HuH-7 (cell line): ENCODE results near the gene CHD9.
A peak's percentile ranks its signal among the peaks of the same experiment; 100 is the strongest.
"Not testable (repeated sequence)": the region's sequence is repeated elsewhere in the genome, so short reads cannot be mapped to it uniquely, and the experiment has no call there.

Experiments used
- DNase-seq: peaks from one replicate; pipeline ENCODE4 v3.0.0; 2011; ENCODE audit warnings: low spot score

The CHD9 gene

DNA sequence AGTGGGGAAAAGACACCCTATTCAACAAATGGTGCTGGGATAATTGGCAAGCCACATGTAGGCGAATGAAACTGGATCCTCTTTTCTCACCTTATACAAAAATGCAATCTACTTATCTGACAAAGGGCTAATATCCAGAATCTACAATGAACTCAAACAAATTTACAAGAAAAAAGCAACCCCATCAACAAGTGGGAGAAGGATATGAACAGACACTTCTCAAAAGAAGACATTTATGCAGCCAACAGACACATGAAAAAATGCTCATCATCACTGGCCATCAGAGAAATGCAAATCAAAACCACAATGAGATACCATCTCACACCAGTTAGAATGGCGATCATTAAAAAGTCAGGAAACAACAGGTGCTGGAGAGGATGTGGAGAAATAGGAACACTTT lies 223.7 kb downstream of the CHD9 start:
- DNase-seq: not testable (repeated sequence)

DNA sequence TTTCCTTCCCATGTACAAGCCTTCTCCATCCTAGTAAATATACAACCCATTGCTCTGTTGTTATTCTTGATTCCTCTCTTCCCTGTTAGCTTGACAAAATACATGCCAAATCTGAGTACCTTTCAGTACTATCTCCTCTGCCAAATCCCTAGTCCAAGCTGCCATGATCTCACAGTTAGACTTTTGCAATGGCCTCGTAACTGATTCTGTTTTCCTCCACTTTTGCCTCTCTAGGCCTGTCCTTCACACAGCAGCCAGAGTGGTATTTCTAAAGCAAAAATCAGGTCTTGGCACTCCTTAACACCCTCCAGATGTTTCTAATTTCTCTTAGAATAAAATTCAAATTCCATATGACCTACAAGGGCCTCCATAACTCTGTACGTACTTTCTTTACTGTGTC lies 226.5 kb downstream of the CHD9 start:
- DNase-seq: no peak

DNA sequence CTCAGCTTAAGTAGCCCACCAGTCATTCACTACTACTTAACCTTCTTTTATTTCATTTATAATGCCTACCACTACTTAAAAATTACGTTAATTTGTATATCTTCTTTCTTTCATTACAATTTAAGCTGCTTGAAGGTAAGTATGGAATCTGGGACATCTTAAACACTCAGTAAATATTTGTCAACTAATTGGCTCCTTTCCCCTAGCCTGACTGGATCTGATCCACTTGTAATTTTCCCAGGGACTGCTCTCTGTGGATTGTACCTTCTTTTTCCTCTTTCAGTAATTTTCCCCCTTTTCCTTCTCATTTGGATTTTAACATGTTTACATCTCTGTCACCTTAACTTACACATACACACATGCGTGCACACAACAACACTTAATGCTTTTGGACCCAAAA lies 227.1 kb downstream of the CHD9 start:
- DNase-seq: no peak

DNA sequence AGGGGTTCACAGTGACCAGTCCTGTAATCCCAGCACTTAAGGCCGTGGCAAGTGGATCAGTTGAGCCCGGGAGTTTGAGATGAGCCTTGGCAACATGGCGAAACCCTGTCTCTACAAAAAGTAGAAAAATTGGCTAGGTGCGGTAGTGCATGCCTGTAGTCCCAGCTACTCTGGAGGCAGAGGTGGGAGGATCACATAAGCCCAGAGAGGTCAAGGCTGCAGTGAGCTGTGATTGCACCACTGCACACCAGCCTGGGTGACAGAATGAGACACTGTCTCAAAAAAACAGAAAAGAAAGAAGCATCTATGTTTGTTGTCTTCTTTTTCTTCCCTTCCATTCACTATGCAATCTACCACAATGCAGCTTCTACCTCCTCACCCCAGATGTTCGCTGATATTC lies 227.5 kb downstream of the CHD9 start:
- DNase-seq: no peak

DNA sequence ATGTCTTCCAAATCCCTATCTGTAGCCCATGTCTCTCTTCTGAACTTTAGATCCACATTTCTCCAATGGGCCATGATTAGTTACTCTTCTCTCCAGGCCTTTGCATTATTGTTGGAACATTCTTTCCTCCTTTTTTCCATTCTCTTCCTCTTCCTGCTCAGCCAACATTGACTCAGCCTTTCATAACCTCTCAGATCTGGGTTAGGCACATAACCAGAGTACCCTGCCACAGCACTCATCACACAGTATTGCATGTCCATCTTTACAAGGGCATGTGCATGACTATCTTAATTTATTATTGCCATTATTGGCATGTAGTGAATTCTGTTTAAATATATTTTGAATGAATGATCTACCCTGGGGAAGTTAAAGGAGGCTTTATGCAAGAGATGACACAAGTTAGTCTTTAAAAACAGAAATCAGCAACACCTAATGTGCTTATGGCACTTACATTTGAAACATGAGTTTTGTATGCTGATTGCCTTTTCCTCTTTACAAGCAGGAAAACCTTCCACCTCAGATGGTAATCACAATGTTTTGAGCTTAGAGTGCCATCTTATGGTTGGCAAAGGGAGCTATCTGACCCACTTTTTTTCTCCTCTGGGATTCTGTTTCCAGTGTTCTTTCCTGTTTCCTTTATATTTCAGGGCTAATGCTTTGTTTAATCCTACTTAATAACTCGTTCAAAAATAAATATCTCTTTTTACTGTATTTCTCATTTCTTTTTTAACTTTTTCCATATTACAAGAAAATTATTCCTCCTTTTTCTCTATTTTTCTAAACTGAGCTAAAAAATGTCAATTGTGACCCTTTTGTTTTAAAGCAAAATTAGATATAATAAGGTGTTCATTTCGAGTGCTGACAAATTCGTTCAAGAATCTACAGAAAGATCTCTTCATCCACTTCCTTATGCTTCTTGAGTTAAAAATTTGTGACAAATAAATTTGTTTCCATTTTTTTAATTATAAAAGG lies 228.5 kb downstream of the CHD9 start:
- DNase-seq: peak; percentile 35

DNA sequence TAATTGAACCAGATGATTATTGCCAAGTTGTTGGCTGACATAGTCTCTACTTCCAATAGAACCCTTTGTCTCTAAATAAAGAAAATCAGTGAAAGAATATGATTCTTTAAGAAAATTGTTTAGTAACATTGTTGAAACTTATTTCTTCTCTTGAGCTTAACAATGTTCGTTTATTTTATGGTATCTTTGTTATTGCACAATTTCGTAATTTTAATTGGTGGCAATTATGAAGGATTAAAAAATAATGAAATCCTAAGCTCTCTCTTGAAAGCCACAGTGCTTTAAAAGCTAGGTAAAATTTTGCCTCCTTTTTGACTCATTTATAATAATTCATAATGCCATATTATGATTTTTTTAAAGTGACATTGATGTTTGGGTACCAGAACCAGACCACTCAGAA lies 230.4 kb downstream of the CHD9 start:
- no peak for DNase-seq

DNA sequence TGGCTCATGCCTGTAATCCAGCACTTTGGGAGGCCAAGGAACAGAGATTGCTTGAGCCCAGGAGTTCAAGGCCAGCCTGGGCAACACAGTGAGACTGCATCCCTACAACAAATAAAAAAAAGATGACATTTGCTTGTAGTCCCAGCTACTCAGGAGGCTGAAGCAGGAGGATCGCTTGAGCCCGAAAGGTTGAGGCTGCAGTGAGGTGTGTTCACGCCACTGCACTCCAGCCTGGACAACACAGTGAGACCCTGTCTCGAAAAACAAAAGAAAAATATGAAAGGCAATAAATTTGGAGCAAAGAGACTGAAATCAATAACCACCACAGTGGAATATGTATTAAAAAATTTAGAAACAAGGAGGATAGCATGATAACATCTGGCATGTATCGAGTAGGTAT lies 235.7 kb downstream of the CHD9 start:
- no peak for DNase-seq

DNA sequence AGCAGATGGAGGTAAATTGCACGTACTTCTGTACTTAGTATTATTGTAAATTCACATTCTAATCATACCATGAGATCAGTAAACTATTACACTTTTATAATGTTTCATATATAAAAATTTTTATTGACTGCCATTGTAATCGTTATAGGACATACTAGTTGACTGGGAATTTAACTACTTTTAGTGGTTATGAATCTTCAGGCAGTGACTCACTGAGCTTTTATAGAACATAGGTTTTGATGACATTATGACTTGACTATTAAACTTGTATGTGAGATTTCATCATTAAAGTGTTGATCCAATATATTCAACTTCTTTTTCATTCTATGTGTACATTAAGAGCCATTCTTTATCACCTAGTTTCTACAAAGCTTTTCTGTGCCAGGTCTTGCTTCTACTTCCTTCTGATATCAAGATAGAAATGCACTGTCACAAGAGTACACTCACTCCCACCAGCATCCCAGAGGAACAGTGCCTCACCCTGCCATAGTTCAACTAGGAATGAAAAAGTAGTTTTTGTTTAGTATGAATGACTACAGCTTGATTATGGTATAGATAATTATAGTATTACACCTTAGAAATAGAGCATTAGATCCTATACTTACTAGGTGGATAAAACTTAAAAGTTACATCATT lies 237.1 kb downstream of the CHD9 start:
- no peak for DNase-seq

DNA sequence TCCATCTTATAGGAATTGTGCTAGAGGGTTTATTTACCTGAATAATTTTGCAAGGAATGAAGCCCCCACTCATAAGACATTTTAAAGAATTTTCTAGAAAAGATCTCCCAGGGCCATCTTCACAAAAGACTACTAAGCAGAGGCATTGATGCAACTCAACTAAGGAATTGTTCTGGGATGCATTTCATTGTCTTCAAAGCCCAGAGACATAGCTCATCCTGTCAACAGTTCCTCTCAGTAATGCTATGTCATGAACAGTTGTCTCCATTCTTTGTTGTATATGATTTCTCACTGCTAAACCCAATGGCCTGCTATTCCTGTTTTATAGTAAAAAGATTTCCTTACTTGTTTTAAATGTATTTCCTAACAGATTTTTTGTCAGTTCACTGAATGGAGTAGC lies 242.7 kb downstream of the CHD9 start:
- no peak for DNase-seq

DNA sequence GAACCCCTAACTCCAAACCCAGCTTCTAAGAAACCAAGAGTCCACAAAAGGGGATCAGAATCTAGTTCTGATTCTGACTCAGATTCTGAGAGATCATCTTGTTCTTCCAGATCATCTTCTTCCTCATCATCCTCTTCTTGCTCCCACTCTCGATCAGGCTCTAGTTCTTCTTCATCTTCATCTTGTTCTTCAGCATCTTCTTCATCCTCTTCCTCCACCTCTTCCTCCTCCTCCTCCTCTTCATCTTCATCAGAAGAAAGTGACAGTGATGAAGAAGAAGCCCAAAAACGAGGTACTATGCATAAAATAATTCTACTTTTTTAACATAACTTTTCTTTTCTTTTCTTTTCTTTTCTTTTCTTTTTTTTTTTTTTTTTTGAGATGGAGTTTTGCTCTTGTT lies 249.5 kb downstream of the CHD9 start:
- DNase-seq: no peak

DNA sequence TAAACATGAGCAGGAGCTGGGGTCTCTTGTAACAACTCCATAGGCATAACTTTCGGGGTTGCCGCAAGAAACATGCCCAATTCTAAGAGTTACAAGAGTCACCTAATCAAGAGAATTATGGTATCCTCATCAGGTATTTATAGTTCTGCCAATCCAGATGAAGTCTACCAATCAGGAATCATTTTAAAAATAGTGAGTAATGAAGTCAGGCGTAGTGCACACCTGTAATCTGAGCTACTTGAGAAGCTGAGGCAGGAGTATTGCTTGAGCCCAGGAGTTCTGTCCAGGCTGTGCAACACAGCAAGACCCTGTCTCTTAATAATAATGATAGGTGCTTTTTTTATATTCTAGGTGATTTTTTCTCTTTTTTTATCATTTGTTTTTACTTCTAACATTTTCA lies 251.0 kb downstream of the CHD9 start:
- no peak for DNase-seq

DNA sequence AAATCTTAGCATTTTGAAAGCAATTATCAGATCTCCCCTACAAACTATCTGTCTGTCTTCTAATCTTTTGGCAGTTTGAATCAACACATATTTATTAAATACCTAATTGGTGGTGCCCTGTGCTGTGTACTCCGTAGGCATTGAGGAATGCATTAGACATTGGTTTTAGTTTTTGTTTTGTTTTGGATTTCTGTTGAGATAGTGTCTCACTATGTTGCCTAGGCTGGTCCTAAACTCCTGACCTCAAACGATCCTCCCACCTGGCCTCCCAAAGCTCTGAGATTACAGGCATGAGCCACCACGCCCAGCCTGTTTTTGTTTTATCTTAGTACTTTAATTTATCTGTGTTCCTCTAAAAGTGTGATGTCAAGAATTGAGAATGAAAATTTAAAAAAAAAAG lies 254.7 kb downstream of the CHD9 start:
- no peak for DNase-seq

DNA sequence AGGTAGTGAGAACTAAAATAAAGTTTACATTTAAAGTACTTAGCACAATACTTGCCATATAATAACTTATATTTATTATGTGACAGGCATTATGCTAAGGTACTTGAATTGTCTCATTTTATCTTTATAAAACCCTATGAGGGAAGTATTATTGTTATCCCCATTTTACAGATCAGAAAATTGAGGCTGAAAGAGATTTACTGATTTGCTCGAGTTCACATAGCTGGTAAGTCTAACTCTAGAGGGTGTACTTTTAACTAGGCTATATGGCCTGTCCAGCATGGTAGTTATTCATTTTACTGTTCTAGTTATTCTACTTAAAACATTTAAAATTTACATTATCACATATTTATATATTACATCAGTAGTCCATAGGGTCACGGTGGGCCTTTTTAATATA lies 266.2 kb downstream of the CHD9 start:
- DNase-seq: no peak

DNA sequence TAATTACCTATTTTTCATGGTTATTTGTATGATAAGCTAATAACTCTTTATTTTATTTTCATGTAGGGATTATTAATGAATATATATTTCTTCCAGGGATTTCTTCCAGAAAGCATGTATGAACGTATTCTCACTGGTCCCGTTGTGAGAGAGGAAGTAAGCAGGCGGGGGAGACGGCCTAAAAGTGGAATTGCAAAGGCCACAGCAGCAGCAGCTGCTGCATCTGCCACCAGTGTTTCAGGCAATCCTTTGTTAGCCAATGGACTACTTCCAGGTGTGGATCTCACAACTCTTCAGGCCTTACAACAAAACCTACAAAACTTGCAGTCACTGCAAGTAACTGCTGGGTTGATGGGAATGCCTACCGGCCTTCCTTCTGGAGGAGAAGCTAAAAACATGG lies 269.1 kb downstream of the CHD9 start:
- DNase-seq: no peak

DNA sequence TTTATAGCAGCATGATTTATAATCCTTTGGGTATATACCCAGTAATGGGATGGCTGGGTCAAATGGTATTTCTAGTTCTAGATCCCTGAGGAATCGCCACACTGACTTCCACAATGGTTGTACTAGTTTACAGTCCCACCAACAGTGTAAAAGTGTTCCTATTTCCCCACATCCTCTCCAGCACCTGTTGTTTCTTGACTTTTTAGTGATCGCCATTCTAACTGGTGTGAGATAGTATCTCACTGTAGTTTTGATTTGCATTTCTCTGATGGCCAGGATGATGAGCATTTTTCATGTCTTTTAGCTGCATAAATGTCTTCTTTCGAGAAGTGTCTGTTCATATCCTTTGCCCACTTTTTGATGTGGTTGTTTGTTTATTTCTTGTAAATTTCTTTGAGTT lies 276.2 kb downstream of the CHD9 start:
- DNase-seq: not testable (repeated sequence)

DNA sequence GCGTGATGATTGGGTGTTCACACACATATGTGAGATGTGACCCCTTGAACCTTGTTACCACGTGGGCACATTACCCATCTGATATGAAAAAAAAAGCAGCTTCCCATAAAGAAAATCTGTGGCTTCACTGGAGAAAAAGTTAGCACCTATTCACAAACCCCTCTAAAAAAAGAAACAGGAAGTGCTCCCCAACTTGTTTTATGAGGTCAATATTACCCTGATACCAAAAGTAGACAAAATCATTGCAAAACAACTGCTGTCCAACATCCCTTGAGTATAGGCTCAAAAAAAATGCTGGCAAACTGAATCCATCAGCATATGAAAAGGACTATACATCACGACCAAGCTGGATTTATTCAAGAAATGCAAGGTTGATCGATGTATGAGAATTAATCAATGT lies 279.8 kb downstream of the CHD9 start:
- DNase-seq: no peak

DNA sequence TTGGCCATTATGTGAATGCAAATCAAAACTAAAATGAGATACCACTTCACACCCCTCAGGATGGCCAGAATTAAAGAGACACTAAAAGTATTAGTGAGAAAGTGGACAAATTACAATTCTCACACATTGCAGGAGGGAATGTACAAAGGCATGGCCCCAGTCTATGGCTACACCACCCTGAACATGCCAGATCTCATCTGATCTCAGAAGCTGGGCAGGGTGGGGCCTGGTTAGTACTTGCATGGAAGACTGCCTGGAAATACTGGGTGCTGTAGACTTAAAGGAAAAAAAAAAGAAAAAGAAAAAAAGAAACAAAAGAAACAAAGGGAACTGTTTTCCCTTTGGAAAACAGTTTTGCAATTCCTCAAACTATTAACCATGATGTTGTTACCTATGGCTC lies 282.5 kb downstream of the CHD9 start:
- no peak for DNase-seq

DNA sequence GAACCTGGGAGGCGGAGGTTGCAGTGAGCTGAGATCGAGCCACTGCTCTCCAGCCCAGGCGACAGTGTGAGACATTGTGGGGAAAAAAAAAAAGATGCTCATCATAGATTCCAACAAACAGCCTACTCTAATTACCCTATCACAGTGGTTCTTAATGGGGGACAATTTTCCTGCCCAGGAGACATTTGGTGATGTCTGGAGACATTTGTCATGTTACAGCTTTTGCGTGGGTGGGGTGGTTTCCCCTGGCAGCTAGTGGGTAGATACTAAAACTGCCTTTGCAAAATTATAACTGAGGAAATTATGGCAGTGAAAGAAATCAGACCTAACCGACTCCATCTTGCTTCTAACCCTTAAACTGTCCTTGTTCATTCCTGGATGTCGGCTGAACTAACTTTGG lies 287.0 kb downstream of the CHD9 start:
- DNase-seq: no peak

DNA sequence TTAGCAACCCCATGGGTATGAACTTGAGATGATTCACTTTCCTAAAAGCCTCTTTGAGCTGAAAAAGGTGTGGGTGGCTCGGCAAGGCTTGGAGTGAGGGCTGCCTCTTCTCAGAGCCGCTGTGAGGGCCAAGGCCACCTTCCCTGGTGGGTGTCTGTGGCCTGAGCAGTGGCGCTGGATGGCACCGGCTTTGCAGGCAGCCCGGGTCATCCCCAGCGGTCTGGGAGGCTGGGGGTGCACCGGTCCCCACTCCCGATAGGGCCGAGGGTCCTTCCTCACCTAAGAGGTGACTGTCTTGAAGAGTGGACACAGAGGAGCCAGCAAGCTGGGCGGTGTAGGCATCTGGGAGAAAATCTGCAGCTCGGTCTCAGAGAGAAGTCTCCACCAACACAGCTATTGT lies 300.3 kb downstream of the CHD9 start:
- no peak for DNase-seq

DNA sequence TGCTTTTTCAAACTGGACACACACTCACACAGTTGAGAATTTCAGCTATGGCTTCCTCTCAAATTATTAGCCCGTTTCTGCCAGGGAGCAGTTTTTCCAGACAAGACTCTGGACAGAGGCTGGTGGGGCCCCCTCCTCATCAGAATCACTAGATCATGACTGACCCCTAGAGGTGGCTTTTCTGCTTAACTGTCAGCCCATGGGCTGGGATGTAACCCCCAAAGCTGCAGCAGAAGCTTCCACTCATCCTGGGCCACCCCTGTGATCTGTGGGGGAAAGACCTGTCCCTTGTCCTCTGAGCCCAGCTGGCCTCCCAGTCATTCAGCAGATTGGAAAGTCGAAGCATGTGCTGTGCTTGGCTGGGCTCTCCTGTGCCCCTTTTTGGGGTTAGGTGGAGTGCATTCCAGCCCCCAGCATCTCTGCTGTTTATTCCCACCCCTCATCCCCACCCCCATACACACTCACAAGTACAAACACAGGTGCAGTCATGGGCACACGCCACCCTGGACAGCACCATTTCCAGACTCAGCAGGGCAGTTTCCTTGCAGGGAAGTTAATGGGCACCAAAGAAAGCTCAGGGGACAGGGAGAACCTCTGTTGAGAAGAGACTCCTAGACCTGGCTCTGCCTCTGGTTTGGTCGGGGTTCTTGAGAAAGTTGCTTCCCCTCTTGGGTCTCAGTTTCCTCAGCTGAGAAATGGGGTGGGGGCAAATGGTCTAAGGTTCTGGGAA lies 301.9 kb downstream of the CHD9 start:
- DNase-seq: no peak

DNA sequence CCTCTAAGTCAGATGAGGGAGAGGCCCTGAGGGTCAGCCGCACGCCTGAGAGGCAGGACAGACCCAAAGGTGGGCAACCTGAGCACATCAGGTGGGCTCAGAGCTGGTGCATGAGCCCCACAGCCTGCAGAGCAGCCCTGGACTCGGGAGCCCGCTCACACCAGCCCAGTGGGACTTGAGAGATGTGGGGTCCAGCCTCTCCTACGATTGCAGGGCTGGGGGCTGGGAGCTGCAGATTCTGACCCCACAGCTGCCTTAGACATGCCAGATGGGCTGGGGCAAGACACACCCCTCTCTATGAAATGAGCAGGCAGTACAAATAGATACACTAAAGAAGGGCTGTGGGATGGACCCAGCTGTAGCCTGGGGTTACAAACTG lies 302.4 kb downstream of the CHD9 start:
- DNase-seq: no peak

DNA sequence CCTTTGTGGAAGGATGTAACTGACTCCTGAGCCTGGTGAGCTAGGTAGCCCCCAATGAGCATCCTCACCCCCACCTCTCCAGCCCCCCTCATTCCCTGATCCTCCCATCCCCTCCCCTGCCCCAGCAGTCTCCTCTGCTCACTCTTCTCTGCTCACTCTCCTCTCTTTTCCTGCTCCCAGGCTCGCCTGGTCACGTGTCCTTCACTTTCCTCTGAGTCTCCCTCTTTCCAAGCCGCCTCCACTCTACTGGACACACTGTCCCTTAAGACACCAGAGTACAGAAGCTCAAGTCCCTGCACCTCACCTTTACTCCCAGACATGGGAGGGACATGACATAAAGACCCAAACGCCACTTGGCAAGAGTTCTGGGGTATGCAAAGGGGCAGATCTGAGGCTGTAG lies 303.2 kb downstream of the CHD9 start:
- DNase-seq: no peak

DNA sequence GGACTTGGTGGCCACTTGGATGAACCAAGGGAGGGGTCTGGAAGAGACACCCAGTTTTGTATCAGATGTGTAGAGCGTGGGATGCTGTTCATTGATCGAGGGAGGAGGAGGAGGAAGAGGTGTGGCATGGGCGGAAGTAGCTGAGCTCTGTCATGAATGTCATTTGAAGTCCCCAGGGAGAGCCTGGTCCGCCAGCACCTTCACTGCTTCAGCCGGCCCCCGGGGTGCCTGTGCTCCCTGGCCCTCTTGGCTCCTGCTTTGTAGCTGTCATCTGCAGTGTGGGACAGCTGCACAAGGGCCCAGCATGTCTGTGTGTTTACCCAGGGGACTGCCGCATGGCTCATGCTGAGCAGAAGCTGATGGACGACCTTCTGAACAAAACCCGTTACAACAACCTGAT lies 304.1 kb downstream of the CHD9 start:
- no peak for DNase-seq
